OCI-LY1 (cell line): ENCODE data around the gene RBMS3.

ENCODE experiments used
- H2AFZ ChIP-seq: fragments of 200-600 bp; sonication (generic), shearing (Covaris generic); 2 replicates; pipeline ENCODE4 v1.6.0; 2014; ENCODE audit warnings: antibody characterized with exemption, mild to moderate bottlenecking, low read length
- H3F3A ChIP-seq: fragments of 200-600 bp; sonication (generic), shearing (Covaris generic); 2 replicates; pipeline ENCODE4 v1.6.0; 2014; ENCODE audit warnings: mild to moderate bottlenecking, antibody characterized with exemption, low read length, moderate library complexity; ENCODE audit not compliant: insufficient read depth
- H3K27ac ChIP-seq: fragments of 200-600 bp; sonication (generic); 2 replicates; pipeline ENCODE4 v1.5.1; 2014; ENCODE audit warnings: low read length, mixed run types, mild to moderate bottlenecking, low read depth; ENCODE audit not compliant: poor library complexity, severe bottlenecking
- H3K27me3 ChIP-seq: fragments of 200-600 bp; sonication (generic); 2 replicates; pipeline ENCODE4 v1.6.0; 2014; ENCODE audit warnings: antibody characterized with exemption, mild to moderate bottlenecking, low read length, moderate library complexity; ENCODE audit not compliant: insufficient read depth
- H3K36me3 ChIP-seq: fragments of 200-600 bp; sonication (generic); 2 replicates; pipeline ENCODE4 v1.6.1; 2014; ENCODE audit warnings: mild to moderate bottlenecking, antibody characterized with exemption, low read length, moderate library complexity, mixed read lengths; ENCODE audit not compliant: insufficient read depth
- H3K4me1 ChIP-seq: fragments of 200-600 bp; sonication (generic); 2 replicates; pipeline ENCODE4 v1.5.1; 2014; ENCODE audit warnings: mild to moderate bottlenecking, low read length, moderate library complexity; ENCODE audit not compliant: insufficient read depth, severe bottlenecking
- H3K4me2 ChIP-seq: fragments of 200-600 bp; sonication (generic), shearing (Covaris generic); 2 replicates; pipeline ENCODE4 v1.6.1; 2014; ENCODE audit warnings: low read length
- H3K4me3 ChIP-seq: fragments of 200-600 bp; sonication (generic); 2 replicates; pipeline ENCODE4 v1.5.1; 2014; ENCODE audit warnings: low read length, low read depth, mild to moderate bottlenecking, mixed read lengths; ENCODE audit not compliant: poor library complexity, severe bottlenecking
- H3K79me2 ChIP-seq: fragments of 200-600 bp; shearing (Covaris generic); 2 replicates; pipeline ENCODE4 v1.6.1; 2016; ENCODE audit warnings: mixed run types, low read length, mixed read lengths; ENCODE audit not compliant: insufficient read depth
- H3K9ac ChIP-seq: fragments of 200-600 bp; sonication (generic), shearing (Covaris generic); 2 replicates; pipeline ENCODE4 v1.6.1; 2014; ENCODE audit warnings: mild to moderate bottlenecking, low read length, mixed read lengths
- H3K9me2 ChIP-seq: fragments of 200-600 bp; sonication (generic), shearing (Covaris generic); 2 replicates; pipeline ENCODE4 v1.6.1; 2014; ENCODE audit warnings: low read depth, mild to moderate bottlenecking, low read length, mixed read lengths
- H3K9me3 ChIP-seq: fragments of 200-600 bp; shearing (Covaris generic); 2 replicates; pipeline ENCODE4 v1.6.1; 2014; ENCODE audit warnings: low read length, mixed read lengths
- H4K20me1 ChIP-seq: fragments of 200-600 bp; sonication (generic), shearing (Covaris generic); 2 replicates; pipeline ENCODE4 v1.6.0; 2016; ENCODE audit warnings: mild to moderate bottlenecking, low read length; ENCODE audit not compliant: insufficient read depth
- CTCF ChIP-seq: fragments of 200-600 bp; sonication (generic), shearing (Covaris generic); IDR thresholded peaks from 2 replicates; pipeline ENCODE4 v1.5.1; 2017; ENCODE audit warnings: mild to moderate bottlenecking, antibody characterized with exemption, low read length, moderate library complexity, mixed read lengths
- EZH2 ChIP-seq: fragments of 200-600 bp; sonication (generic), shearing (Covaris generic); IDR thresholded peaks from 2 replicates; pipeline ENCODE4 v1.8.0; 2017; ENCODE audit warnings: borderline replicate concordance, mixed run types, mild to moderate bottlenecking, antibody characterized with exemption, low read length, moderate library complexity, mixed read lengths

The RBMS3 gene

GRCh38 chr3:29314727-29315088 lies 33.8 kb downstream of the RBMS3 start:
- H3K9me3 ChIP-seq, result no peaks in the 10 kb centered on the region
- H3K27me3 ChIP-seq, result no peaks in the 10 kb centered on the region
- H2AFZ ChIP-seq, result no peak overlapping the region
- H3K4me1 ChIP-seq, result peaks cover 100% of the 10 kb centered on the region
- no peak overlapping the region for H3K4me3 ChIP-seq
- H3K4me2 ChIP-seq, result peak overlapping the region; percentile 56
- H3K36me3 ChIP-seq, result no peaks in the 10 kb centered on the region
- no peaks in the 10 kb centered on the region for H3K9me2 ChIP-seq
- H3K27ac ChIP-seq, result peak overlapping the region; percentile 55
- H3F3A ChIP-seq, result 0 out of 2 replicates have a peak, but pooled peaks cover 6% of the 10 kb centered on the region
- TF ChIP-seq EZH2, result no peak
- H4K20me1 ChIP-seq, result no peaks in the 10 kb centered on the region
- H3K9ac ChIP-seq, result peak overlapping the region; percentile 14; the same call in 1 of the 2 replicates
- H3K79me2 ChIP-seq, result peaks cover 78% of the 10 kb centered on the region

GRCh38 chr3:29317659-29318173 lies 36.8 kb downstream of the RBMS3 start:
- no peaks in the 10 kb centered on the region for H3K9me2 ChIP-seq
- peaks cover 82% of the 10 kb centered on the region for H3K79me2 ChIP-seq
- no peaks in the 10 kb centered on the region for H3K36me3 ChIP-seq
- H3K27me3 ChIP-seq, result no peaks in the 10 kb centered on the region
- 0 out of 2 replicates have a peak, but pooled peaks cover 6% of the 10 kb centered on the region for H3F3A ChIP-seq
- no peak overlapping the region for H2AFZ ChIP-seq
- peak overlapping the region; percentile 73; the same call in 1 of the 2 replicates for H3K4me2 ChIP-seq
- H3K9me3 ChIP-seq, result no peaks in the 10 kb centered on the region
- no peak for TF ChIP-seq CTCF
- no peak for TF ChIP-seq EZH2
- no peak overlapping the region for H3K4me3 ChIP-seq
- H3K9ac ChIP-seq, result no peak overlapping the region; the same call in 1 of the 2 replicates
- peaks cover 100% of the 10 kb centered on the region for H3K4me1 ChIP-seq
- peak overlapping the region; percentile 92 for H3K27ac ChIP-seq
- H4K20me1 ChIP-seq, result no peaks in the 10 kb centered on the region

GRCh38 chr3:29318251-29318650 lies 37.4 kb downstream of the RBMS3 start:
- H3K4me2 ChIP-seq, result peak overlapping the region; percentile 73; the same call in 1 of the 2 replicates
- H2AFZ ChIP-seq, result no peak overlapping the region
- 0 out of 2 replicates have a peak, but pooled peaks cover 6% of the 10 kb centered on the region for H3F3A ChIP-seq
- H3K27ac ChIP-seq, result peak overlapping the region; percentile 92
- no peaks in the 10 kb centered on the region for H3K9me2 ChIP-seq
- TF ChIP-seq CTCF (no peak), EZH2 (no peak)
- H4K20me1 ChIP-seq, result no peaks in the 10 kb centered on the region
- H3K79me2 ChIP-seq, result peaks cover 82% of the 10 kb centered on the region
- no peak overlapping the region; the same call in 1 of the 2 replicates for H3K9ac ChIP-seq
- peak overlapping the region; percentile 46 for H3K4me3 ChIP-seq
- peaks cover 100% of the 10 kb centered on the region for H3K4me1 ChIP-seq
- H3K27me3 ChIP-seq, result no peaks in the 10 kb centered on the region
- H3K9me3 ChIP-seq, result no peaks in the 10 kb centered on the region
- H3K36me3 ChIP-seq, result no peaks in the 10 kb centered on the region

GRCh38 chr3:29319262-29319661 lies 38.4 kb downstream of the RBMS3 start:
- Histone ChIP-seq H3K4me1 (peaks cover 100% of the 10 kb centered on the region), H2AFZ (no peak overlapping the region), H3K9me3 (no peaks in the 10 kb centered on the region), H3K27ac (peak overlapping the region; percentile 92), H3K4me3 (peak overlapping the region; percentile 46), H4K20me1 (no peaks in the 10 kb centered on the region), H3K4me2 (peak overlapping the region; percentile 73), H3K9me2 (no peaks in the 10 kb centered on the region), H3F3A (0 out of 2 replicates have a peak, but pooled peaks cover 6% of the 10 kb centered on the region), H3K36me3 (no peaks in the 10 kb centered on the region), H3K9ac (peak overlapping the region; percentile 55; the same call in 1 of the 2 replicates), H3K27me3 (no peaks in the 10 kb centered on the region), H3K79me2 (peaks cover 80% of the 10 kb centered on the region)
- TF ChIP-seq EZH2 (no peak), CTCF (no peak)
